Measurements from ENCODE around the gene PPAN. TPM values are rescaled to one million over a fixed set of nuclear protein-coding genes. Genes with fewer than 3 reads are reported as not detected.

Gene PPAN
- total RNA-seq, result 100 to 1,000 TPM in 1 of 2 experiments, 10 to 100 TPM in 1; 99.2 to 107 TPM

DNA sequence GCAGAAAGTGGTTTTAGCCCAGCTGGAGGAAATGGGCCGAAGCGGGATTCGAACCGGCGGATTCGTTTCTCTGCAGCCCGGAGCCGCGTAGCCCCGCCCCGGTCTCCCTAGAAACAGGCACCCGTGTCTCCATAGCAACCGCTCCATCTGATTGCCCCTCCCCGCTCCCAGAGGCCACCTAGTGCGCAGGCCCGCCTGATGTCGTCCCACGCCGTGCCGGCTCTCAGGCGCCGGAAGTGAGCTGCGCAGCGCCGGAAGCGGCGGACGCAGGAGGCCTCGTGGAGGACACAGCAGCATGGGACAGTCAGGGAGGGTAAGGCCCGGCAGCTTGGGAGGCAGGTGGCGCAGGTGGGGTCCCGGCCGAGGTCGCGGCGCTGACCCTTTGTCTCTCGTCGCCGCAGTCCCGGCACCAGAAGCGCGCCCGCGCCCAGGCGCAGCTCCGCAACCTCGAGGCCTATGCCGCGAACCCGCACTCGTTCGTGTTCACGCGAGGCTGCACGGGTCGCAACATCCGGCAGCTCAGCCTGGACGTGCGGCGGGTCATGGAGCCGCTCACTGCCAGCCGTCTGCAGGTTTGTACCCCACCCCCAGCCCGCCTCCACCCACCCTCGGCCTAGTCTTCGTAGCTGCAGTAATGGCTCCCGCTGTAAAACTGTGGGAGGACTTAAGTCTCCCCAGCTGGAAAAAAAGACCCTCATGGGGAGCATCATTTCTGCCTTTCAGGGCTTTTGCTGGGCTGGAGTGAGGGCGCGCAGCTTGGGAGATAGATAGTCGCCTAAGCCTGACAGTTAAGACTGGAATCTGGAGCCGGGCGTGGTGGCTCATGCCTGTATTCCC, at the start of gene PPAN:
Gene PPAN, plus strand, starts transcription at position 263 of the 837 bp plus-strand sequence. Its CDS starts 33 bp downstream, at position 296.
- H3K27me3 Mint-ChIP-seq, result no peaks in the 10 kb centered on the region
- H3K9me3 Mint-ChIP-seq, result no peaks in the 10 kb centered on the region
- peaks cover 47% of the 10 kb centered on the region for H3K36me3 Mint-ChIP-seq
- CTCF ChIA-PET, result interaction anchor here (0.8 to 3.5 kb wide), 8 partner anchors 8 to 174 kb away, joined by 3 to 16 read pairs (median 6); partner anchors contain the start of gene EIF3G
- intact Hi-C loops (cut with micrococcal nuclease), result loop anchor here (5.0 to 10.0 kb wide), 3 partner anchors 146 to 1799 kb away; partner anchors contain the start of genes CD320, CDKN2D, KRI1 and MRPL4
- H3K4me1 Mint-ChIP-seq (ENCODE audit: low read depth), result peaks cover 67% of the 10 kb centered on the region
- peak within 1 kb of the TSS; percentile 88 for H3K4me3 Mint-ChIP-seq
- peak; percentile 99 for DNase-seq
- peak within 1 kb of the TSS; percentile 99 for H3K27ac Mint-ChIP-seq
- POLR2A ChIA-PET, result interaction anchor here (0.9 to 7.2 kb wide), 4 partner anchors 9 to 130 kb away, joined by 3 to 76 read pairs (median 17); no protein-coding TSS in a partner anchor

DNA sequence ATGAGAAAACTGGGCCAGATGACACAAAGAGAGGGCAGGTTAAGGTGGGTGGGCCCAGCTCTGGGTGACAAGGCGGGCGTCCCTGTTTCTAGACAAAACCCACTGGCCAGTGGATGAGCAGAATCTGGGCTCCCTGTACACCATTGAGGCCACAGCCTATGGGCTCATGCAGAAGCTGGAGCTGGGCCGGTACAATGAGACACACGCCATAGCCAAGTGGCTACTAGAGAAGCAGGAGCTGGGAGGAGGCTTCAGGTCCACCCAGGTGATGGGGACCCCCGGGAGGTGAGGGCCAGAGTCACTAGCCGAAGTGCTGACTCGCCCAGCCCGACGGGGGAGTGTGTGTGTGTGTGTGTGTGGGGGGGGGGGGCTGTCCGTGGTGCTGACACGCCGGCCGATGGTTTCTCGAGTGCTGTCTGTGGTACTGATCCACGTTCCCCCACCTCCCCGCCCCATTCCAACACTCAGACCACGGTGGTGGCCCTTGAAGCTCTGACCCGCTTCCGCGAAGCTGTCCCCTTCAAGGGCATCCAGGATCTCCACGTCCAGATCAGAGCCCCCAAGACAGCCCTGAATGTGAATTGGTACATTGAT, 44.3 kb upstream of the PPAN start:
- ChIA-PET CTCF (no interaction called here), POLR2A (no interaction called here)
- Mint-ChIP-seq H3K27ac (no peak overlapping the region), H3K4me3 (no peak overlapping the region), H3K9me3 (no peaks in the 10 kb centered on the region), H3K27me3 (peaks cover 9% of the 10 kb centered on the region), H3K4me1 (ENCODE audit: low read depth) (no peaks in the 10 kb centered on the region), H3K36me3 (no peaks in the 10 kb centered on the region)
- intact Hi-C loops (cut with micrococcal nuclease), result no loop called here
- no peak for DNase-seq

DNA sequence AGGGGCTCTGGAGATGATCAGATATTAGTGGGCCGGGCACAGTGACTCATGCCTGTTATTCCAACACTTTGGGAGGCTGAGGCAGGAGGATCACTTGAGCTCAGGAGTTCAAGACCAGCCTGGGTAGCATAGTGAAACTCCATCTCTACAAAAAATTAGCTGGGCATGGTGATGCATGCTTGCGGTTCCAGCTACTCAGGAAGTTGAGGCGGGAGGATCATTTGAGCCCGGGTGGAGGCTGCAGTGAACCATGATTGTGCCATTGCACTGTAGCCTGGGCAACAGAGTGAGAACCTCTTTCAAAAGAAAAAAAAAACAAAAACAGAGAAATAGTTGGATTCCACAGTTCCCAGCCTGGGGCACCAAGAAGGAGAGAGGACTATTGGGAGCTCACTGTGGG, 38.0 kb upstream of the PPAN start:
- Mint-ChIP-seq H3K27ac (no peak overlapping the region), H3K27me3 (no peaks in the 10 kb centered on the region), H3K4me1 (ENCODE audit: low read depth) (peaks cover 8% of the 10 kb centered on the region), H3K9me3 (peaks cover 4% of the 10 kb centered on the region), H3K36me3 (no peaks in the 10 kb centered on the region), H3K4me3 (no peak overlapping the region)
- intact Hi-C loops (cut with micrococcal nuclease), result no loop called here
- peak; percentile 39 for DNase-seq
- CTCF ChIA-PET, result interaction anchor here (0.8 to 1.3 kb wide), 2 partner anchors 41 to 320 kb away, joined by 3 to 4 read pairs; no protein-coding TSS in a partner anchor
- POLR2A ChIA-PET, result no interaction called here

DNA sequence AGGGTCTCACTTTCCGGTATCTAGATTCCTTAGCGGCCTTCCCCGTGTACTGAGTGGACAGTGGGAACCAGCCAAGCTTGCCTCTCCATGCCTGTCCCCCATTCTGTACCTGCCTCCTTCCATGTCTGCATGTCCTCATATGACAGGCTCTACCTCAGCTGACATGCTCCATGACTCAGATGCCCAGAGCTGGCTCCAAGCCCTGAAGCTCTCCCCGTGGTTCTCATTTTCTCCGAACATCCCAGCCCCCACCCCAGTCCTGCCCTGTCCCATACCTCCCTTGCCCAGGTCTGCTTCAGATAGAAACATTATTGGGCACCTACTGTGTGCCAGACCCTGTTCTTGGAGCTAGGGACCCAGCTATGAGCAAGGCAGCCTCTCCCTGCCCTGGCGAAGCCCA, 37.1 kb upstream of the PPAN start:
- Mint-ChIP-seq H3K36me3 (no peaks in the 10 kb centered on the region), H3K27me3 (no peaks in the 10 kb centered on the region), H3K9me3 (peaks cover 8% of the 10 kb centered on the region), H3K4me3 (no peak overlapping the region), H3K27ac (no peak overlapping the region), H3K4me1 (ENCODE audit: low read depth) (peaks cover 8% of the 10 kb centered on the region)
- no peak for DNase-seq
- intact Hi-C loops (cut with micrococcal nuclease), result no loop called here
- ChIA-PET POLR2A (no interaction called here), CTCF (interaction anchor here (1.3 kb wide), 1 partner anchor 42 kb away, joined by 4 read pairs; no protein-coding TSS in a partner anchor)

GRCh38 chr19:10070730-10071446, 35.3 kb upstream of the PPAN start:
- intact Hi-C loops (cut with micrococcal nuclease), result no loop called here
- Mint-ChIP-seq H3K4me1 (ENCODE audit: low read depth) (peaks cover 8% of the 10 kb centered on the region), H3K9me3 (peaks cover 13% of the 10 kb centered on the region), H3K27ac (no peak overlapping the region), H3K27me3 (no peaks in the 10 kb centered on the region), H3K4me3 (no peak overlapping the region), H3K36me3 (no peaks in the 10 kb centered on the region)
- no peak for DNase-seq
- ChIA-PET POLR2A (no interaction called here), CTCF (no interaction called here)

- Mint-ChIP-seq H3K4me3 (no peak overlapping the region), H3K27ac (no peak overlapping the region), H3K9me3 (peaks cover 13% of the 10 kb centered on the region), H3K4me1 (ENCODE audit: low read depth) (no peaks in the 10 kb centered on the region), H3K27me3 (no peaks in the 10 kb centered on the region), H3K36me3 (no peaks in the 10 kb centered on the region)
- ChIA-PET POLR2A (no interaction called here), CTCF (interaction anchor here (0.7 to 0.9 kb wide), 2 partner anchors 59 to 69 kb away, joined by 3 read pairs; no protein-coding TSS in a partner anchor)
- intact Hi-C loops (cut with micrococcal nuclease), result loop anchor here (1.0 to 2.0 kb wide), 2 partner anchors 39 to 177 kb away; no protein-coding TSS in a partner anchor
- DNase-seq, result peak; percentile 63
Measured at GRCh38 chr19:10074153-10074552, 32.0 kb upstream of the PPAN start.

GRCh38 chr19:10076535-10076934, 29.6 kb upstream of the PPAN start:
- H3K27me3 Mint-ChIP-seq, result no peaks in the 10 kb centered on the region
- no peaks in the 10 kb centered on the region for H3K4me1 Mint-ChIP-seq (ENCODE audit: low read depth)
- CTCF ChIA-PET, result interaction anchor here (0.8 to 1.3 kb wide), 2 partner anchors 41 to 49 kb away, joined by 3 to 4 read pairs; no protein-coding TSS in a partner anchor
- intact Hi-C loops (cut with micrococcal nuclease), result no loop called here
- DNase-seq, result no peak
- POLR2A ChIA-PET, result no interaction called here
- no peak overlapping the region for H3K27ac Mint-ChIP-seq
- no peak overlapping the region for H3K4me3 Mint-ChIP-seq
- H3K36me3 Mint-ChIP-seq, result no peaks in the 10 kb centered on the region
- peaks cover 13% of the 10 kb centered on the region for H3K9me3 Mint-ChIP-seq

DNA sequence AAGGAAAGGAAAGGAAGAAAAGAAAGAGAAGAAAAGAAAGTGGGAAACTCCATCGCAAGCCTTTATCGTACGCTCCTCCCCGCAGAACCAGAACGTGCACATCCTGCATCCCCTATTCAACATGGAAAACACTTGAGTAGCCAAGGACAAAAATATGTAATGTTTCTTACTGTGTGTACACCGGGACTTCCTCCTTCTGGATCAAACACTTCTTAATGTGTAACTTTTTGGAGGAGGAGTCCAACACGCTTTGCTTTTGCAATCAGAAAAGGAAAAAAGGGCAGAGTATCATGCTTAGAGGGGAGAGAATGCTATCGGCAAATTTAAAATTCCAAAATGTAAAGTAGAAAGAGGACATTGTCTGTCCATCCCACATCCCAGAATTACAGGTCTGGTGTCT, 27.8 kb upstream of the PPAN start:
- Mint-ChIP-seq H3K27ac (no peak overlapping the region), H3K36me3 (no peaks in the 10 kb centered on the region), H3K27me3 (no peaks in the 10 kb centered on the region), H3K9me3 (peaks cover 8% of the 10 kb centered on the region), H3K4me1 (ENCODE audit: low read depth) (no peaks in the 10 kb centered on the region), H3K4me3 (no peak overlapping the region)
- intact Hi-C loops (cut with micrococcal nuclease), result no loop called here
- ChIA-PET POLR2A (no interaction called here), CTCF (interaction anchor here (0.6 to 1.5 kb wide), 2 partner anchors 20 to 1432 kb away, joined by 3 read pairs; no protein-coding TSS in a partner anchor)
- no peak for DNase-seq

DNA sequence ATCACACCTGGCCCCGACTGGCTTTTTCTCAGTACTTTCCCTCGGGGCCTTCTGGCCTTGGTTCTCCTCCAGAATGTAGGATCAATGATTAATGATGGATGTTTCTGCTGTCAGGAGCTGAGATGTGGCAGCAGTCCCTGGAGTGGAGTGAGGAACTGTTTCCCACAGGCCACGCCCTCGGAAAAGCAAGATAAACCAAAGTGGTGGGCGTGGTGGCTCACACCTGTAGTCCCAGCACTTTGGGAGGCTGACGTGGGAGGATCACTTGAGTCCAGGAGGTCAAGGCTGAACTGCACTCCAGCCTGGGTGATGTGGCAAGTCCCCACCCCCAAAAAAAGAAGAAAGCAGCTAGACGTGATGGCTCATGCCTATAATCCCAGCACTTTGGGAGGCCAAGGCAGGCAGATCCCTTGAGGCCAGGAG, 27.1 kb upstream of the PPAN start:
- Mint-ChIP-seq H3K4me3 (no peak overlapping the region), H3K27me3 (no peaks in the 10 kb centered on the region), H3K4me1 (ENCODE audit: low read depth) (no peaks in the 10 kb centered on the region), H3K36me3 (no peaks in the 10 kb centered on the region), H3K9me3 (peaks cover 5% of the 10 kb centered on the region), H3K27ac (no peak overlapping the region)
- POLR2A ChIA-PET, result no interaction called here
- intact Hi-C loops (cut with micrococcal nuclease), result no loop called here
- no peak for DNase-seq
- CTCF ChIA-PET, result interaction anchor here (1.5 to 1.9 kb wide), 2 partner anchors 19 to 51 kb away, joined by 3 to 6 read pairs; no protein-coding TSS in a partner anchor

GRCh38 chr19:10083911-10084310, 22.3 kb upstream of the PPAN start:
- intact Hi-C loops (cut with micrococcal nuclease), result no loop called here
- CTCF ChIA-PET, result interaction anchor here (2.4 kb wide), 1 partner anchor 56 kb away, joined by 7 read pairs; no protein-coding TSS in a partner anchor
- no peak for DNase-seq

GRCh38 chr19:10084803-10085202, 21.4 kb upstream of the PPAN start:
- Mint-ChIP-seq H3K4me1 (ENCODE audit: low read depth) (peaks cover 12% of the 10 kb centered on the region), H3K36me3 (peaks cover 11% of the 10 kb centered on the region), H3K27ac (no peak overlapping the region), H3K9me3 (no peaks in the 10 kb centered on the region), H3K4me3 (no peak overlapping the region), H3K27me3 (no peaks in the 10 kb centered on the region)
- no peak for DNase-seq
- POLR2A ChIA-PET, result interaction anchor here (1.5 kb wide), 1 partner anchor 29 kb away, joined by 4 read pairs; no protein-coding TSS in a partner anchor
- CTCF ChIA-PET, result interaction anchor here (0.6 to 2.4 kb wide), 2 partner anchors 9 to 57 kb away, joined by 3 to 7 read pairs; no protein-coding TSS in a partner anchor
- intact Hi-C loops (cut with micrococcal nuclease), result no loop called here

More at GRCh38 chr19:10083911-10084310, 22.3 kb upstream of the PPAN start:
- POLR2A ChIA-PET, result interaction anchor here (1.0 to 1.5 kb wide), 2 partner anchors 28 to 30 kb away, joined by 4 read pairs; partner anchors contain the start of gene P2RY11
- Mint-ChIP-seq H3K4me3 (no peak overlapping the region), H3K27me3 (no peaks in the 10 kb centered on the region), H3K27ac (no peak overlapping the region), H3K4me1 (ENCODE audit: low read depth) (peaks cover 12% of the 10 kb centered on the region), H3K36me3 (peaks cover 7% of the 10 kb centered on the region), H3K9me3 (no peaks in the 10 kb centered on the region)
